NOMO-1 treated with dmso at 0.1 percent for 144 hours (cell line): ENCODE data around the gene RNF146.
"Not testable (repeated sequence)": the region's sequence is repeated elsewhere in the genome, so short reads cannot be mapped to it uniquely, and the experiment has no call there.

Source experiments
- DNase-seq: peaks from one replicate; lab custom pipeline; 2025; ENCODE audit not compliant: unreplicated experiment; lab: John Stamatoyannopoulos, UW

Gene RNF146

GRCh38 chr6:127282184-127282583 is 15.5 kb downstream of the RNF146 start:
- no peak for DNase-seq

- no peak for DNase-seq
Measured at GRCh38 chr6:127288705-127289104, 22.0 kb downstream of the RNF146 start.

- DNase-seq = peak; percentile 21
Measured at GRCh38 chr6:127289934-127290333, 23.3 kb downstream of the RNF146 start.

GRCh38 chr6:127290391-127291265 is 24.0 kb downstream of the RNF146 start:
- DNase-seq = no peak

- no peak for DNase-seq
Measured at GRCh38 chr6:127291495-127291894, 24.8 kb downstream of the RNF146 start.

- DNase-seq = no peak
Measured at GRCh38 chr6:127297502-127298070, 30.9 kb downstream of the RNF146 start.

GRCh38 chr6:127298475-127298874 is 31.8 kb downstream of the RNF146 start:
- DNase-seq = no peak

GRCh38 chr6:127299522-127300240 is 33.0 kb downstream of the RNF146 start:
- no peak for DNase-seq

GRCh38 chr6:127300411-127300810 is 33.7 kb downstream of the RNF146 start:
- no peak for DNase-seq

GRCh38 chr6:127301199-127301700 is 34.6 kb downstream of the RNF146 start:
- DNase-seq = no peak

- peak; percentile 57 for DNase-seq
Measured at GRCh38 chr6:127302728-127303660, 36.3 kb downstream of the RNF146 start.

- DNase-seq = no peak
Measured at GRCh38 chr6:127303917-127304316, 37.3 kb downstream of the RNF146 start.

- no peak for DNase-seq
Measured at GRCh38 chr6:127305741-127306140, 39.1 kb downstream of the RNF146 start.

GRCh38 chr6:127317388-127318128 is 50.9 kb downstream of the RNF146 start:
- DNase-seq = no peak

GRCh38 chr6:127319686-127320085 is 53.0 kb downstream of the RNF146 start:
- no peak for DNase-seq

- no peak for DNase-seq
Measured at GRCh38 chr6:127328043-127328609, 61.5 kb downstream of the RNF146 start.

- not testable (repeated sequence) for DNase-seq
Measured at GRCh38 chr6:127331256-127331655, 64.6 kb downstream of the RNF146 start.

- no peak for DNase-seq
Measured at GRCh38 chr6:127332383-127332961, 65.8 kb downstream of the RNF146 start.
